Measurements from ENCODE around the gene SERINC2. TPM values are rescaled to one million over a fixed set of nuclear protein-coding genes. Genes with fewer than 3 reads are reported as not detected.
"Not testable (repeated sequence)": the region's sequence is repeated elsewhere in the genome, so short reads cannot be mapped to it uniquely, and the experiment has no call there.

The SERINC2 gene
- total RNA-seq, 2 experiments from 2014 or later = 0.29 to 0.34 TPM

DNA sequence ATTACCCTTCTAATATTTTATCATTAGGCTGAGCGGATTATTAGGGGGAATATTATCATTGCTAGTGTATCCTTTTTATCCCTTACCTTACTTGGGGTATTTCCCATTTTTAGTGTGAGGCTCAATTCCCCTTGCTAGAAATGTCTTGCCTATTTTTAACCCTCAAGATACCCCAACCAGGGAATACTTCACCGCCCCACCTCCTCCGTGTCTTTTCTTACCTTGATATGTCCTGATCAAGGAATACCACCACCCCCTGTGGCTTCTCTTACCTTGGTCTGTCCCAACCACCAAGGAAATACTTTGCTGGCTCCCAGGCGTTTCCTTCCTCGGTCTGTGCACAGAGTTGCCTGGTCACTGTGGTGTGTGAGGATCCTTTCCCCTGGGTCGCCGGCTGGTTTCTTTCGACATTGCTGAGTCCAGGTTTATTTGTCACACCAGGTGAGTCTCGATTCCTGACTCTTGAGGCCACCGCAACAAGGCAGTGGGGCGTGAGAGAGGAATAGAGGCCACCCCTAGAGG lies 57.8 kb downstream of the SERINC2 start:
- Mint-ChIP-seq H3K9me3 (peaks cover 14% of the 10 kb centered on the region), H3K36me3 (no peaks in the 10 kb centered on the region), H3K27me3 (peaks cover 24% of the 10 kb centered on the region), H3K4me3 (no peak overlapping the region), H3K4me1 (ENCODE audit: low read depth) (no peaks in the 10 kb centered on the region), H3K27ac (no peak overlapping the region)
- ChIA-PET CTCF (no interaction called here), POLR2A (no interaction called here)
- intact Hi-C loops (cut with micrococcal nuclease) = no loop called here
- no peak for DNase-seq

GRCh38 chr1:31471452-31472313 lies 58.7 kb downstream of the SERINC2 start:
- POLR2A ChIA-PET; H3K4me1 Mint-ChIP-seq (ENCODE audit: low read depth); H3K36me3 Mint-ChIP-seq; intact Hi-C loops (cut with micrococcal nuclease); H3K27ac Mint-ChIP-seq; H3K4me3 Mint-ChIP-seq; CTCF ChIA-PET: not testable (repeated sequence)
- peak; percentile 48 for DNase-seq
- peaks cover 24% of the 10 kb centered on the region for H3K27me3 Mint-ChIP-seq
- peaks cover 11% of the 10 kb centered on the region for H3K9me3 Mint-ChIP-seq

GRCh38 chr1:31472314-31472651 lies 59.3 kb downstream of the SERINC2 start:
- H3K36me3 Mint-ChIP-seq; H3K27ac Mint-ChIP-seq; CTCF ChIA-PET; H3K9me3 Mint-ChIP-seq; H3K4me3 Mint-ChIP-seq; intact Hi-C loops (cut with micrococcal nuclease); H3K4me1 Mint-ChIP-seq (ENCODE audit: low read depth); POLR2A ChIA-PET; DNase-seq: not testable (repeated sequence)
- H3K27me3 Mint-ChIP-seq = peaks cover 27% of the 10 kb centered on the region

DNA sequence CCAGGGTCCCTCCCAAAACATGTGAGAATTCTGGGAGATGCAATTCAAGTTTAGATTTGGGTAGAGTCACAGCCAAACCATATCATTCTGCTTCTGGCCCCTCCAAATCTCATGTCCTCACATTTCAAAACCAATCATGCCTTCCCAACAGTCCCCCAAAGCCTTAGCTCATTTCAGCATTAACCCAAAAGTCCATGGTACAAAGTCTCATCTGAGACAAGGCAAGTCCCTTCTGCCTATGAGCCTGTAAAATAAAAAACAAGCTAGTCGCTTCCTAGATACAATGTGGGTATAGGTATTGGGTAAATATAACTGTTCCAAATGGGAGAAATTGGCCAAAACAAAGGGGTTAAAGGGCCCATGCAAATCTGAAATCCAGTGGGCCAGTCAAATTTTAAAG lies 59.7 kb downstream of the SERINC2 start:
- H3K4me3 Mint-ChIP-seq = not testable (repeated sequence)

DNA sequence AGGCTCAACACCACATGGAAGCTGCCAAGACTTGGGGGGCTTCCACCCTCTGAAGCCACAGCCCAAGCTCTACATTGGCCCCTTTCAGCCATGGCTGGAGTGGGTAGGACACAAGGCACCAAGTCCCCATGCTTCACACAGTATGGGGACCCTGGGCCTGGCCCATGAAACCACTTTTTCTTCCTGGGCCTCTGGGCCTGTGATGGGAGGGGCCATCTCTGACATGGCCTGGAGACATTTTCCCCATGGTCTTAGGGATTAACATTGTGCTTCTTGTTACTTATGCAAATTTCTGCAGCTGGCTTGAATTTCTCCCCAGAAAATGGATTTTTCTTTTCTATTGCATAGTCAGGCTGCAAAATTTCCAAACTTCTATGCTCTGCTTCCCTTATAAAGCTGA lies 60.5 kb downstream of the SERINC2 start:
- intact Hi-C loops (cut with micrococcal nuclease) = not testable (repeated sequence)

More for the DNA sequence above, 59.7 kb downstream of the SERINC2 start:
- H3K36me3 Mint-ChIP-seq; H3K27ac Mint-ChIP-seq; H3K9me3 Mint-ChIP-seq; DNase-seq; H3K4me1 Mint-ChIP-seq (ENCODE audit: low read depth); intact Hi-C loops (cut with micrococcal nuclease); POLR2A ChIA-PET; CTCF ChIA-PET: not testable (repeated sequence)
- peaks cover 28% of the 10 kb centered on the region for H3K27me3 Mint-ChIP-seq

GRCh38 chr1:31474567-31474966 lies 61.6 kb downstream of the SERINC2 start:
- H3K27me3 Mint-ChIP-seq = peaks cover 26% of the 10 kb centered on the region
- POLR2A ChIA-PET; H3K9me3 Mint-ChIP-seq; H3K4me3 Mint-ChIP-seq; intact Hi-C loops (cut with micrococcal nuclease); CTCF ChIA-PET; DNase-seq; H3K4me1 Mint-ChIP-seq (ENCODE audit: low read depth); H3K36me3 Mint-ChIP-seq; H3K27ac Mint-ChIP-seq: not testable (repeated sequence)

More for the DNA sequence above, 60.5 kb downstream of the SERINC2 start:
- H3K36me3 Mint-ChIP-seq; CTCF ChIA-PET; H3K4me3 Mint-ChIP-seq; H3K27ac Mint-ChIP-seq; H3K4me1 Mint-ChIP-seq (ENCODE audit: low read depth); H3K9me3 Mint-ChIP-seq; POLR2A ChIA-PET; DNase-seq: not testable (repeated sequence)
- peaks cover 26% of the 10 kb centered on the region for H3K27me3 Mint-ChIP-seq

DNA sequence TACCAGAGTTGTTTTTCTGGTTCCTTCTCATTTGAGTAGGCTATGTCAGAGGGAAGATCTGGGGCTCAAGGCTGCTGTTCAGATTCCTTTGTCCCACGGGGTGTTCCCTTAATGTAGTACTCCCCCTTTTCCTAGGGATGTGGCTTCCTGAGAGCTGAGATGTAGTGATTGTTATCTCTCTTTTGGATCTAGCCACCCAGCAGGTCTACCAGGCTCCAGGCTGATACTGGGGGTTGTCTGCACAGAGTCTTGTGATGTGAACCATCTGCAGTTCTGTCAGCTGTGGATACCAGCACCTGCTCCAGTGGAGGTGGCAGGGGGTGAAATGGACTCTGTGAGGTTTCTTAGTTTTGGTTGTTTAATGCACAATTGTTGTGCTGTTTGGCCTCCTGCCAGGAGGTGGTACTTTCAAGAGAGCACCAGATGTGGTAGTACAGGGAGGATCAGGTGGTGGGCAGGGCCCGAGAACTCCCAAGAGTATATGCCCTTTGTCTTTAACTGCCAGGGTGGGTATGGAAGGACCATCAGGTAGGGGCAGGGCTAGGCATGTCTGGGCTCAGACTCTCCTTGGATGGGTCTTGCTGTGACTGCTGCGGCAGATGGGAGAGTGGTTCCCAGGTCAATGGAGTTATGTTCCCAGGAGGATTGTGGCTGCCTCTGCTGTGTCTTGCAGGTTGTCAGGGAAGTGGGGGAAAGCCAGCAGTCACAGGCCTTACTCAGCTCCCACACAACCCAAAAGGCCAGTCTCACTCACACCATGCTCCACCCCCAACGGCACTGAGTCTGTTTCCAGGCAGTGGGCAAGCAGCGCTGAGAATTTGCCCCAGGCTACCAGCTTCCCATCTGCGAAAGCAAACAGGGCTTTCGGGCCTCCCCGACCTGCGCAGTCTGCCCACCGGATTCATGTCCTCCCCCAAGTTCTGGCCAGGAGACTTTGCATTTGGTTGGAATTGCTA lies 64.2 kb downstream of the SERINC2 start:
- no peak for DNase-seq
- Mint-ChIP-seq H3K9me3 (peaks cover 17% of the 10 kb centered on the region), H3K36me3 (peaks cover 2% of the 10 kb centered on the region), H3K4me1 (ENCODE audit: low read depth) (no peaks in the 10 kb centered on the region), H3K4me3 (no peak overlapping the region), H3K27ac (no peak overlapping the region), H3K27me3 (peaks cover 18% of the 10 kb centered on the region)
- intact Hi-C loops (cut with micrococcal nuclease) = no loop called here
- ChIA-PET CTCF (interaction anchor here (2.1 kb wide), 1 partner anchor 72 kb away, joined by 8 read pairs; no protein-coding TSS in a partner anchor), POLR2A (no interaction called here)

GRCh38 chr1:31478167-31478566 lies 65.2 kb downstream of the SERINC2 start:
- no peaks in the 10 kb centered on the region for H3K4me1 Mint-ChIP-seq (ENCODE audit: low read depth)
- H3K27me3 Mint-ChIP-seq = peaks cover 16% of the 10 kb centered on the region
- no peak overlapping the region for H3K4me3 Mint-ChIP-seq
- no peak for DNase-seq
- peaks cover 17% of the 10 kb centered on the region for H3K9me3 Mint-ChIP-seq
- ChIA-PET CTCF (no interaction called here), POLR2A (no interaction called here)
- no peak overlapping the region for H3K27ac Mint-ChIP-seq
- intact Hi-C loops (cut with micrococcal nuclease) = no loop called here
- H3K36me3 Mint-ChIP-seq = peaks cover 2% of the 10 kb centered on the region

DNA sequence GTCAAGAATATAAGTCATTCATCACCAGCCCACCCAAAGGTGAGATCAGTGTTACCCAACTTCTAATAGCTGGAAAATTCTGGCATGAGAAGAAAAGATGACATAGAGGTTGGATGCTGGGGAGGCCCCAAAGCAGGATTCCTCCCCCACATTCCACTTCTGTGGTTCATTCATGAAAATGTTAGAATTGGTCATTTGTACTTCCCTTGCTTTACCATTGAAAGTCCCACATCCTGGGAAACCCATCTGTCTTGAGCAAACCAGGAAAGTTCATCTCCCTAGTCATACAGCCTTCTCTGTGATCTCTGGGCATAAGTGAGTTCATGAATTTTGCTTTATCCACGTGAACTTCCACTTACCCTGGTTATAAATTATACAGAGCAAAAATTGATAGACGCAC lies 66.8 kb downstream of the SERINC2 start:
- Mint-ChIP-seq H3K36me3 (peaks cover 2% of the 10 kb centered on the region), H3K4me1 (ENCODE audit: low read depth) (no peaks in the 10 kb centered on the region), H3K9me3 (peaks cover 17% of the 10 kb centered on the region), H3K27ac (no peak overlapping the region), H3K27me3 (peaks cover 13% of the 10 kb centered on the region), H3K4me3 (no peak overlapping the region)
- POLR2A ChIA-PET = no interaction called here
- intact Hi-C loops (cut with micrococcal nuclease) = no loop called here
- no peak for DNase-seq
- CTCF ChIA-PET = no interaction called here

GRCh38 chr1:31480426-31480825 lies 67.4 kb downstream of the SERINC2 start:
- POLR2A ChIA-PET; intact Hi-C loops (cut with micrococcal nuclease): not testable (repeated sequence)

GRCh38 chr1:31482482-31483011 lies 69.5 kb downstream of the SERINC2 start:
- intact Hi-C loops (cut with micrococcal nuclease) = no loop called here
- peaks cover 2% of the 10 kb centered on the region for H3K36me3 Mint-ChIP-seq
- no peak for DNase-seq
- no peak overlapping the region for H3K27ac Mint-ChIP-seq
- peaks cover 6% of the 10 kb centered on the region for H3K27me3 Mint-ChIP-seq
- H3K4me3 Mint-ChIP-seq = no peak overlapping the region
- H3K9me3 Mint-ChIP-seq = peaks cover 17% of the 10 kb centered on the region
- H3K4me1 Mint-ChIP-seq (ENCODE audit: low read depth) = peaks cover 8% of the 10 kb centered on the region
- POLR2A ChIA-PET = no interaction called here
- CTCF ChIA-PET = no interaction called here

More at GRCh38 chr1:31480426-31480825, 67.4 kb downstream of the SERINC2 start:
- CTCF ChIA-PET; H3K4me1 Mint-ChIP-seq (ENCODE audit: low read depth); H3K27ac Mint-ChIP-seq; H3K4me3 Mint-ChIP-seq; H3K36me3 Mint-ChIP-seq; DNase-seq: not testable (repeated sequence)
- peaks cover 17% of the 10 kb centered on the region for H3K9me3 Mint-ChIP-seq
- peaks cover 10% of the 10 kb centered on the region for H3K27me3 Mint-ChIP-seq
